GF-D8 (cell line): ENCODE results near the gene TCF12.
"Not testable (repeated sequence)": the region's sequence is repeated elsewhere in the genome, so short reads cannot be mapped to it uniquely, and the experiment has no call there.

Source experiments
- DNase-seq: peaks from one replicate; lab custom pipeline; 2025; lab: John Stamatoyannopoulos, UW

The TCF12 gene

GRCh38 chr15:56948000-56948763, 29.7 kb downstream of the TCF12 start:
- DNase-seq, result no peak

- no peak for DNase-seq
Observed at GRCh38 chr15:56948764-56949101, 30.3 kb downstream of the TCF12 start.

GRCh38 chr15:56950979-56951378, 32.5 kb downstream of the TCF12 start:
- DNase-seq, result no peak

- no peak for DNase-seq
Observed at GRCh38 chr15:56953790-56954189, 35.3 kb downstream of the TCF12 start.

GRCh38 chr15:56955011-56955410, 36.6 kb downstream of the TCF12 start:
- not testable (repeated sequence) for DNase-seq

- no peak for DNase-seq
Observed at GRCh38 chr15:56956538-56956937, 38.1 kb downstream of the TCF12 start.

- DNase-seq, result no peak
Observed at GRCh38 chr15:56957812-56958406, 39.5 kb downstream of the TCF12 start.

- DNase-seq, result no peak
Observed at GRCh38 chr15:56959318-56959648, 40.8 kb downstream of the TCF12 start.

GRCh38 chr15:56960116-56960515, 41.7 kb downstream of the TCF12 start:
- no peak for DNase-seq

- no peak for DNase-seq
Observed at GRCh38 chr15:56963126-56963525, 44.7 kb downstream of the TCF12 start.

- no peak for DNase-seq
Observed at GRCh38 chr15:56963710-56964109, 45.3 kb downstream of the TCF12 start.

GRCh38 chr15:56964182-56964581, 45.7 kb downstream of the TCF12 start:
- no peak for DNase-seq

- DNase-seq, result no peak
Observed at GRCh38 chr15:56965231-56966013, 47.0 kb downstream of the TCF12 start.

GRCh38 chr15:56967336-56967735, 48.9 kb downstream of the TCF12 start:
- DNase-seq, result no peak

- DNase-seq, result no peak
Observed at GRCh38 chr15:56968256-56968655, 49.8 kb downstream of the TCF12 start.

GRCh38 chr15:56968821-56969220, 50.4 kb downstream of the TCF12 start:
- DNase-seq, result no peak

- DNase-seq, result no peak
Observed at GRCh38 chr15:56969265-56969895, 50.9 kb downstream of the TCF12 start.

GRCh38 chr15:56971571-56971970, 53.1 kb downstream of the TCF12 start:
- no peak for DNase-seq

- no peak for DNase-seq
Observed at GRCh38 chr15:56972016-56972415, 53.6 kb downstream of the TCF12 start.

- DNase-seq, result no peak
Observed at GRCh38 chr15:56972426-56972825, 54.0 kb downstream of the TCF12 start.

- DNase-seq, result no peak
Observed at GRCh38 chr15:56973463-56973862, 55.0 kb downstream of the TCF12 start.

- no peak for DNase-seq
Observed at GRCh38 chr15:56977232-56977631, 58.8 kb downstream of the TCF12 start.
